Measurements from ENCODE around the gene LPAR1.

DNA sequence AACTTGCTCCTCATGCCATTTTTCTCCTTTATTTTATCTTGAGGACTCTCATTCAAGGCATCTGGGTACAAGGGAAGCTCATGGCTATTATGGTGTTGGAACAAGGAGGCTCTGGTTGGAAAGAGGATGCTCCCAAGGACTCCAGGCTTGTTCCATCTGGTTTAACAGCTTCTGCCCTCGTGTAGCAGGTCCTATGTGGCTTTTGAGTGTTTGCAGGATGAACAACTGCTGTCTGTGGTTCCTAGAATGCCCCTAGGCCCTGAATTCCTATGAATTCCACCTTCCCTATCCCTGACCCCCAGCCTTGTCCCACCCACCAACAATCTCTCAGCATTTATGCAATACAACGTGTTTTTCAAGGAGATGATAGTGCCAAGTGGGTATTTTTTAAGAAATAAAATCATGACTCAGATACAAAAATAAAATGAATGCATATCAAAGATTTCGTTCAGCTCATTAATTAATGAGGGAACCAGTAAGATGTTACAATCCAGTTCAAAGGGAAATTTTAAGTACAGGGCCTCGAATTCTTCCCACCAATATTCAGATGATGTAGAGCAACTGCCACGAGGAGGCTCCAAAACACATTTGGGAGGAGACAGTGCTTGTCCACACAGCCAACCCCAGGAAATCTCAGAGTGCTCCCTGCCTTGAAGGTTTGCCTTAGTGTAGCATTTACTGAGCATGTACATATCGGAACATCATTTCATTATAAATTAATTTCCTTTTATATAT, 187.7 kb downstream of the LPAR1 start:
- TF ChIP-seq POLR2AphosphoS5 (IDR thresholded peaks at IDR 0.05; ENCODE audit: low read length) = no peak
- TF ChIP-seq, protein P1, sequence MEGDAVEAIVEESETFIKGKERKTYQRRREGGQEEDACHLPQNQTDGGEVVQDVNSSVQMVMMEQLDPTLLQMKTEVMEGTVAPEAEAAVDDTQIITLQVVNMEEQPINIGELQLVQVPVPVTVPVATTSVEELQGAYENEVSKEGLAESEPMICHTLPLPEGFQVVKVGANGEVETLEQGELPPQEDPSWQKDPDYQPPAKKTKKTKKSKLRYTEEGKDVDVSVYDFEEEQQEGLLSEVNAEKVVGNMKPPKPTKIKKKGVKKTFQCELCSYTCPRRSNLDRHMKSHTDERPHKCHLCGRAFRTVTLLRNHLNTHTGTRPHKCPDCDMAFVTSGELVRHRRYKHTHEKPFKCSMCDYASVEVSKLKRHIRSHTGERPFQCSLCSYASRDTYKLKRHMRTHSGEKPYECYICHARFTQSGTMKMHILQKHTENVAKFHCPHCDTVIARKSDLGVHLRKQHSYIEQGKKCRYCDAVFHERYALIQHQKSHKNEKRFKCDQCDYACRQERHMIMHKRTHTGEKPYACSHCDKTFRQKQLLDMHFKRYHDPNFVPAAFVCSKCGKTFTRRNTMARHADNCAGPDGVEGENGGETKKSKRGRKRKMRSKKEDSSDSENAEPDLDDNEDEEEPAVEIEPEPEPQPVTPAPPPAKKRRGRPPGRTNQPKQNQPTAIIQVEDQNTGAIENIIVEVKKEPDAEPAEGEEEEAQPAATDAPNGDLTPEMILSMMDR (IDR thresholded peaks at IDR 0.05 in 2 of 3, conservative IDR thresholded peaks at IDR 0.05 in 1 of 3; ENCODE audit: control insufficient read depth in 2 of 3, extremely low read depth in 1 of 3, insufficient read depth in 1 of 3, low read depth in 3 of 3, low read length in 3 of 3) = no peak
- TF ChIP-seq, protein P2, sequence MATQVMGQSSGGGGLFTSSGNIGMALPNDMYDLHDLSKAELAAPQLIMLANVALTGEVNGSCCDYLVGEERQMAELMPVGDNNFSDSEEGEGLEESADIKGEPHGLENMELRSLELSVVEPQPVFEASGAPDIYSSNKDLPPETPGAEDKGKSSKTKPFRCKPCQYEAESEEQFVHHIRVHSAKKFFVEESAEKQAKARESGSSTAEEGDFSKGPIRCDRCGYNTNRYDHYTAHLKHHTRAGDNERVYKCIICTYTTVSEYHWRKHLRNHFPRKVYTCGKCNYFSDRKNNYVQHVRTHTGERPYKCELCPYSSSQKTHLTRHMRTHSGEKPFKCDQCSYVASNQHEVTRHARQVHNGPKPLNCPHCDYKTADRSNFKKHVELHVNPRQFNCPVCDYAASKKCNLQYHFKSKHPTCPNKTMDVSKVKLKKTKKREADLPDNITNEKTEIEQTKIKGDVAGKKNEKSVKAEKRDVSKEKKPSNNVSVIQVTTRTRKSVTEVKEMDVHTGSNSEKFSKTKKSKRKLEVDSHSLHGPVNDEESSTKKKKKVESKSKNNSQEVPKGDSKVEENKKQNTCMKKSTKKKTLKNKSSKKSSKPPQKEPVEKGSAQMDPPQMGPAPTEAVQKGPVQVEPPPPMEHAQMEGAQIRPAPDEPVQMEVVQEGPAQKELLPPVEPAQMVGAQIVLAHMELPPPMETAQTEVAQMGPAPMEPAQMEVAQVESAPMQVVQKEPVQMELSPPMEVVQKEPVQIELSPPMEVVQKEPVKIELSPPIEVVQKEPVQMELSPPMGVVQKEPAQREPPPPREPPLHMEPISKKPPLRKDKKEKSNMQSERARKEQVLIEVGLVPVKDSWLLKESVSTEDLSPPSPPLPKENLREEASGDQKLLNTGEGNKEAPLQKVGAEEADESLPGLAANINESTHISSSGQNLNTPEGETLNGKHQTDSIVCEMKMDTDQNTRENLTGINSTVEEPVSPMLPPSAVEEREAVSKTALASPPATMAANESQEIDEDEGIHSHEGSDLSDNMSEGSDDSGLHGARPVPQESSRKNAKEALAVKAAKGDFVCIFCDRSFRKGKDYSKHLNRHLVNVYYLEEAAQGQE (IDR thresholded peaks at IDR 0.05; ENCODE audit: low read depth, low read length) = no peak
- TF ChIP-seq, protein P3, sequence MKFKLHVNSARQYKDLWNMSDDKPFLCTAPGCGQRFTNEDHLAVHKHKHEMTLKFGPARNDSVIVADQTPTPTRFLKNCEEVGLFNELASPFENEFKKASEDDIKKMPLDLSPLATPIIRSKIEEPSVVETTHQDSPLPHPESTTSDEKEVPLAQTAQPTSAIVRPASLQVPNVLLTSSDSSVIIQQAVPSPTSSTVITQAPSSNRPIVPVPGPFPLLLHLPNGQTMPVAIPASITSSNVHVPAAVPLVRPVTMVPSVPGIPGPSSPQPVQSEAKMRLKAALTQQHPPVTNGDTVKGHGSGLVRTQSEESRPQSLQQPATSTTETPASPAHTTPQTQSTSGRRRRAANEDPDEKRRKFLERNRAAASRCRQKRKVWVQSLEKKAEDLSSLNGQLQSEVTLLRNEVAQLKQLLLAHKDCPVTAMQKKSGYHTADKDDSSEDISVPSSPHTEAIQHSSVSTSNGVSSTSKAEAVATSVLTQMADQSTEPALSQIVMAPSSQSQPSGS (IDR thresholded peaks at IDR 0.05; ENCODE audit: low read length) = no peak
- TF ChIP-seq RBBP5 (conservative IDR thresholded peaks at IDR 0.05) = no peak
- TF ChIP-seq SUZ12 (IDR thresholded peaks at IDR 0.05; ENCODE audit: unreplicated experiment) = no peak
- no peak for TF ChIP-seq ESRRA (IDR thresholded peaks at IDR 0.05; ENCODE audit: low read length)
- no peak for TF ChIP-seq ETV6 (conservative IDR thresholded peaks at IDR 0.05 in 1 of 2, IDR thresholded peaks at IDR 0.05 in 1 of 2; ENCODE audit: borderline replicate concordance in 1 of 2, low read depth in 1 of 2)
- no peak for TF ChIP-seq MXI1 (IDR thresholded peaks at IDR 0.05; ENCODE audit: low read depth, low read length)
- no peak for TF ChIP-seq FOXK2 (IDR thresholded peaks at IDR 0.05)
- no peak for TF ChIP-seq EGR1 (IDR thresholded peaks at IDR 0.05; ENCODE audit: borderline replicate concordance in 1 of 2, low read depth in 2 of 2, low read length in 2 of 2)
- TF ChIP-seq MTA2 (IDR thresholded peaks at IDR 0.05; ENCODE audit: low read depth) = no peak
- TF ChIP-seq TCF7 (IDR thresholded peaks at IDR 0.05; ENCODE audit: borderline replicate concordance) = no peak

Measured in GM12878 (cell line).